Astrocyte (in vitro differentiated cells and primary cell): ENCODE measurements around the gene KDM6A.

ENCODE experiments used
- EZH2 ChIP-seq: IDR thresholded peaks from 2 replicates; pipeline ENCODE4 v1.6.1; 2012; ENCODE audit warnings: mild to moderate bottlenecking, low read length, inconsistent platforms; ENCODE audit not compliant: insufficient read depth
- TF ChIP-seq, protein P1 (sequence below): IDR thresholded peaks from 2 replicates; pipeline ENCODE4 v1.5.1; 2011; ENCODE audit warnings: low read depth, mild to moderate bottlenecking, inconsistent platforms, low read length, moderate library complexity; ENCODE audit not compliant: insufficient read depth

GRCh38 chrX:44931441-44931973 lies 58.5 kb downstream of the KDM6A start:
- TF ChIP-seq, protein P1, sequence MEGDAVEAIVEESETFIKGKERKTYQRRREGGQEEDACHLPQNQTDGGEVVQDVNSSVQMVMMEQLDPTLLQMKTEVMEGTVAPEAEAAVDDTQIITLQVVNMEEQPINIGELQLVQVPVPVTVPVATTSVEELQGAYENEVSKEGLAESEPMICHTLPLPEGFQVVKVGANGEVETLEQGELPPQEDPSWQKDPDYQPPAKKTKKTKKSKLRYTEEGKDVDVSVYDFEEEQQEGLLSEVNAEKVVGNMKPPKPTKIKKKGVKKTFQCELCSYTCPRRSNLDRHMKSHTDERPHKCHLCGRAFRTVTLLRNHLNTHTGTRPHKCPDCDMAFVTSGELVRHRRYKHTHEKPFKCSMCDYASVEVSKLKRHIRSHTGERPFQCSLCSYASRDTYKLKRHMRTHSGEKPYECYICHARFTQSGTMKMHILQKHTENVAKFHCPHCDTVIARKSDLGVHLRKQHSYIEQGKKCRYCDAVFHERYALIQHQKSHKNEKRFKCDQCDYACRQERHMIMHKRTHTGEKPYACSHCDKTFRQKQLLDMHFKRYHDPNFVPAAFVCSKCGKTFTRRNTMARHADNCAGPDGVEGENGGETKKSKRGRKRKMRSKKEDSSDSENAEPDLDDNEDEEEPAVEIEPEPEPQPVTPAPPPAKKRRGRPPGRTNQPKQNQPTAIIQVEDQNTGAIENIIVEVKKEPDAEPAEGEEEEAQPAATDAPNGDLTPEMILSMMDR: no peak
- TF ChIP-seq EZH2: no peak
